Myocyte (in vitro differentiated cells): Measurements from ENCODE around the gene DLG2. TPM values are rescaled to one million over a fixed set of nuclear protein-coding genes. Genes with fewer than 3 reads are reported as not detected.
"Not testable (repeated sequence)": the region's sequence is repeated elsewhere in the genome, so short reads cannot be mapped to it uniquely, and the experiment has no call there.

Source experiments
- DNase-seq: peaks from one replicate; pipeline ENCODE4 v3.0.0-alpha.2; 2012; ENCODE audit warnings: low read depth
- total RNA-seq: library from RNA; depleted of rRNA; stranded (reverse); fragments of >200 nt; gene quantifications from 2 replicates; pipeline ENCODE4 v1.2.3, GENCODE V29; 2014

DLG2 gene
- total RNA-seq, 1 donor from 2014 or later: 9.5 TPM

- DNase-seq: peak; percentile 3
Measured at GRCh38 chr11:84313830-84314359, 1313.2 kb downstream of the DLG2 start.

- DNase-seq: no peak
Measured at GRCh38 chr11:84310268-84310667, 1316.9 kb downstream of the DLG2 start.

DNA sequence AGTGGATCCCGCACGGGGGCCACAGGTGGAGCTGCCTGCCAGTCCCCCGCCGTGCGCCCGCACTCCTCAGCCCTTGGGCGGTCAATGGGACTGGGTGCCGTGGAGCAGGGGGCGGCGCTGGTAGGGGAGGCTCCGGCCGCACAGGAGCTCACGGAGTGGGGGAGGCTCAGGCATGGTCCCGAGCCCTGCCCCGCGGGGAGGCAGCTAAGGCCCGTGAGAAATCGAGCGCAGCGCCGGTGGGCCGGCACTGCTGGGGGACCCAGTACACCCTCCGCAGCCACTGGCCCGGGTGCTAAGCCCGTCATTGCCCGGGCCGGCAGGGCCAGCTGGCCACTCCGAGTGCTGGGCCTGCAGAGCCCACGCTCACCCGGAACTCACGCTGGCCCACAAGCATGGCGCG lies 1318.7 kb downstream of the DLG2 start:
- DNase-seq: not testable (repeated sequence)

DNA sequence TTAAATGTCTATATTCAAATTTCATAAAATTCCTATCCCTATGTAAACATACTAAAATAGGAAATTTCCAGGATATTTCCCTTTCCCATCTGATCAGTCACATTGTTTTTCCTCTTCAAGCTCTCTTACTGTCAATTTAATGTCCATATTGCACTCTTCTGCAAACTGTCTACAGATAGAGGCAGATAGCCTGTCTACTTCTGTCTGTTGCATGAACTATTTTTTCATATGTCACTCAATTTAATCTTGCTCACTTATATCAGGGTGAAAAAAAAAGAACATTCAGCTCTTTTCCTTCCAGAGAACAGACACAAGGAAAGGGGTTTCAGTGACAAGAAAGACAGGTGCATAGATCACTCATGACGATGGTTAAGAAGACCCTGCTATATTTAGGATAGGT lies 1327.1 kb downstream of the DLG2 start:
- no peak for DNase-seq

DNA sequence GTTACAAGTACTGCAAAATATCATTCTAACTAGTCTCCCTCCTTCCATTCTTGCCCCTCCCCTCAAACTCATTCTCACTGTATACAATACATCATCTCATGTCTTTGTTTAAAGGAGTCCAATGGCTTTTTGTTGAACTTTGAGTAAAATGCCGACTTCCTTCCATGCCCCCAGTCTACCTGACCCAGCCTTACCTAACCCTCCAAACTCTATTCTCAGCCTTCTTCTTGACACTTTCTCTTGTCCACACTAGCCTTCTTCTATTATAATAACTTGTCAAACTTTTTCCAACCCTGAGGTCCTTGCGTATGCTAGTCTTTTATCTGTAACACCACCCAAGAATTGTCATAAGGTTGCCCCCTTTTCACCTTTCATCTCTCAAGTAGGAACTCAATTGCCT lies 1329.6 kb downstream of the DLG2 start:
- no peak for DNase-seq

DNA sequence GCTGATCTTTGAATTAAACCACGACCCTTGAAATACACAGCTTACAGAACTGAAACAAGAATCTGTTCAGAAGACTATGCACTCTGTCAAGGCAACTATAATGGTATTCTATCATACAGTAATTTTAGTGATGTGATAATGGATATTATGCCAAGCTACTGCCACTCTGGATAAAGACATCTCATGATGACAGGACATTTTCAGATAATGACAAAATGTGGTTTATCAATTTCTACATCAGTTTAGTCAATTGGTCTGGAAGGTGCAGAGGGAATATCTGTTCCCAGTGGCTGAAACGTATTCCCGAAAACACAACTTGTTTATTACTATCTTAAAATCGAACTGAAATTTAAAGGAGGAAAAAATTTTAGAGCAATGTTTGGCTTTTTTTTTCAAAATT lies 1331.3 kb downstream of the DLG2 start:
- DNase-seq: no peak

- DNase-seq: no peak
Measured at GRCh38 chr11:84292955-84293354, 1334.2 kb downstream of the DLG2 start.

DNA sequence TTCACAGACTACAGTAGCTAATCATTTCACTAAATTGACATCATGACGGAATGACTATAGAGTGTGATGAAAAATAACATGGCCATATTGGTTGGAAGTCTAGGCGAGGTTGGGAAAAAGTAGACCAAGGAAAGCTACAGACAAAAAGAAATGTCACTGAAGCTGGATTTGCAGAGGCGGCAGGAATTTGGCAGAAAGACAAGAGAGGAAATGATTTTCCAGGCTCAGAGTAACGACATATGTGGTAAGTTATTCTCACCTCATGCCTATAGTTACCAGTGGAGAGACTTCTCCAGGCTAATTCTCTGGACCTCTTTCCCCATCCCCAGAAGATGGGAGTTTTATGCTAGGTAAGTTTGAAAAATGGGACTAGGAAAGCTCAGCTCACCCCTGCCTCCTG lies 1335.1 kb downstream of the DLG2 start:
- DNase-seq: no peak

DNA sequence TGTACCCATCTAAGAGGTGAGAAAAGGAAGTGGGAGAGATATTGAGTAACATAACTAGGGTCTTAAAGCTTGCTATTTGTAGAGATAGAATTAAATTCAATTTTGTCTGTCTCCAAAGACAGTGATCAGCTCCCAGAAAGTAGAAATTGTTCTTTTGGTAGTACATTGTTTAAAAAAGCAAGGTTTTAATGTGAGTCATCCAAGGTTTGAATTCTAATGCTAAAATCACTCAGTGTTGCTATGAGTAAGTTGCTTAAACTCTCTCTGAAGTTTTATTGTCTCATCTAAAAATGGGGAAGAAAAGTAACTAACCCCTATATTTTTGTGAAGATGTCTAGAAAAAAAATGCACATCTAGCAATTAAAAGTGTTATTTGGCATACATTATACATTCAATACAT lies 1336.5 kb downstream of the DLG2 start:
- no peak for DNase-seq

GRCh38 chr11:84289381-84289906 lies 1337.7 kb downstream of the DLG2 start:
- no peak for DNase-seq

DNA sequence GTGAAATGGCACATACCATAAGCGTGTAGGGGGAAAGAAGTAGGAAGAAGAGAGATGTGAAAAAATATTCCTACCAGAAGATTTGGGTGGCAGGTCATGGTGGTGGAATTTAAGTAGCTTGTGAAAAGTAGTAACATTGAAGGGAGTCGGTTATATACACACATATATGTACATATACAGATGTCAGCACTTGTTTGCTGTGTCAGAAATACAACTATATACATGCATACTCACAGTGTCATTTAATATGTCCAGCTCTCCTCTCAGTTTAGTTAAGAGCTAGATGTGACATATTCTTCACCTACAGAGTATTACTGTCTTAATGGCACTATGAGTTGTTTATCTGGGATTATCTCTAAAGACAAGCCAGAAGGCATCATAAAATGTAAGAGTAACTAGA lies 1353.6 kb downstream of the DLG2 start:
- DNase-seq: no peak

DNA sequence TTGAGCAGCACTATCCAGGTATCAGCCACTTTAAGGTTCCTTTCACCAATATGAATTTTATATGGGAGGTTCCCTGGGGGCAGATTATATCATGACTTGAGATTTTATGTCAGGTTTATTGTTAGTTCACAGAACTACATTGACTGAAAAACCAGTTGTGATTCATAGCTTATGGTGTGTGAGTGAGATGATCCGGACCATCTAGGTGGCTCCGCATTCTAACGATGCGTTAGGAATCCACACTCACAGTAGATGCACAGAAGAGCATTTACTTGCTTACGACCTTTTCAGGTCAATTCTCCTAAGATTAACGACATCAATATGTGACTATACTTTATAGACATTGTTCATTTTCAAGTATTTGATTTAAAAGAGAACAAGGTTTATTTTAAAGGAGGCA lies 1356.7 kb downstream of the DLG2 start:
- no peak for DNase-seq

DNA sequence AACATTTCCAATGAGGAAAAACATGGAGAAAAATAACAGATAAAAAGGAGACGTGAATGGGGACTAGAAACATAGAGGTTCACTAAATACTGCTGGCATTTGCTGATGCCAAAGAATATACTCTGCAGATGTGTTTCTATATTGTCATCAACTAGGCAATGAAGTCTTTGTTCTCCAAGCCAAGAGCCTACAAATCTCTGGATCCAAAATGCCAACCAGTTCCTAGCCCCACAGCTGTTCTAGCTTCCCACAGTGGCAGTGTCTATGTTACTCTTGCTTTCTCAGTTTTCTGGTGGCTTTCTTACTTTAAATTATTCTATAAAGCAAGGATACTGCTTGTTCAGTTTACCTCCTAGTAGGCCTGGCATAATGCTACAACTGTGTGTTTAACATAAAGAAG lies 1363.1 kb downstream of the DLG2 start:
- no peak for DNase-seq

DNA sequence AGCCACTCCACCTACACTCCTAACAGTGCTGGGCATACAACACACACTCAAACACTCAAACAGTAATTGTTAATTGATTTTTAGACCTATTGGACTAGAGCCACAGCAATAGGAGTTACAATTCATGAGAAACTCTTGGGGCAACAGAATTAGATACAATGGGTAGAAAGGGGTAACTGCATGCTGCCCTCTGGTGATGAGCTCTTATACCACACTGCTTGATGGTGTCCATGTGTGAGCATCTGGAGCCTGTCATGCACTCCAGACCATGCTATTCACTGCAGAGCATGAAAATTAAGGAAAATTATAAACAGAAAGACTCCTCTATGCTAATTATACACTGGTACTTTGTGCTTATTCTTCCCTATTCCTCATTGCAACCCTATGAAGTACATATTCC lies 1365.4 kb downstream of the DLG2 start:
- no peak for DNase-seq

DNA sequence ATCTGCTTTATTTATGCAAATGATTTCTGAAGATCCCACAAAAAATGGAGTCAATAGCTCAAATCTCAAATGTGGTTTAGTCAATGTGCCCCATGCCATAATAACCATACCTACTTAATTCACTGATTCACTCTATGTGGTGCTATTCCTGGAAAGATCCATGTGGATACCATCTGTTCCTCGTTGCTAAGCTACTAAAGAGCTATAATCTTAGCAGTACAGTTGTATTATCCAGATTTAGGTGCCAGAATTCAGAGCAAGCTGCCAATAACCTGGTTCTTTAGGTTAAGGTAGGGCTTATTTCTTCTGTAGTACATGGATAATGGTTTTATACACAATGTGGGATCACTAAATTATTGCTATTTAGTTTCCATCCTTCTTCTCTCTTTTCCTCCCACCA lies 1366.3 kb downstream of the DLG2 start:
- DNase-seq: no peak

- DNase-seq: no peak
Measured at GRCh38 chr11:84256618-84257017, 1370.5 kb downstream of the DLG2 start.

DNA sequence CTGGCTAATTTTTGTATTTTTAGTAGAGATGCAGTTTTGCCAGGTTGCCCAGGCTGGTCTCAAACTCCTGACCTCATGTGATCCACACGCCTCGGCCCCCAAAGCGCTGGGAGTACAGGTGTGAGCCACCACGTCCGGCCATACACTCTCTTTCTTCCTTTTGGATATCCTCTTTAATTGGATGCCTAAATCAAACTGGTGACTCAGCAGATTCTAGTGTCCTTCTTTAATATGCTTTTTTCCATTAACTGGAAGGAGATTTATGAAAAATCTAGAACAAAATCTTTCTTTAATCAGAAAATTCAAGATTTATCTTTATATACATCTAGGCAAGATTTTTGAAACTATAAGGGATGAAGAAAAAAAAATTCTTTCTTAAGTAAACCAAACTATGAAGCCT lies 1371.7 kb downstream of the DLG2 start:
- no peak for DNase-seq

DNA sequence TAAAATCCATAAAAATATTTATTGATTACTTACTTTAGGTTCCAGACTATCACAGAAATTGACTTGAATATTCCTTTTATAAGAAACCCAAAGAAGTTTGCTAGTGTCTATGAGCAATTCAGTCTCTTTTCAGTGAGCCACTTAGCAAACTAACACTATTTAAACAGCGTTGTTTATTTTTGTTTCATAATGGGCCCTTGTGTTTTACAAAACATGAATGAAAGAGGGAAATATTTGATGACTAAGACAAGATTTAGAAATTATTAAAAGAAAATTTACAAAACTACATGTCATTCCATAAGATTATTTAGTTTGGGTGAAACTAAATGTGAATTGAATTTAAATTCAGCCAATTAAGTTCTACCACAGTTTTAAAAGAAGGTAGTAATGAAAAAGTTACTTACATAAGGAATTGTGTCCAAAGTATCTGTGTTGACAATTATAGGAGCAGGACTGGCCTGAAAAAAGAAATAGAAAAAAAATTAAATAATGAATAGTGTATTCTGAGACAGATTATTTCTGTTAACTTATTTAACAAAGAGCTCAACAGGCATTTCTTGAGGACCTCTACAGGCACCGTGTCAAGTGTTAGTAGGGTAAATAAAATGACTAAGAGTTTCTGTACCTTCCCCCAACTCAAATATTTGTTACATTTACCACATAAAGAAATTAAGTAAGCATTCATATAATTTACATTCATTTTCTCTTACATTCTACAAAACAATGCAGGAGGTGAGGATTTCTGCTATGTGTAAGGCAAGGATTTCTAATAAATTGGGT lies 1376.1 kb downstream of the DLG2 start:
- no peak for DNase-seq

DNA sequence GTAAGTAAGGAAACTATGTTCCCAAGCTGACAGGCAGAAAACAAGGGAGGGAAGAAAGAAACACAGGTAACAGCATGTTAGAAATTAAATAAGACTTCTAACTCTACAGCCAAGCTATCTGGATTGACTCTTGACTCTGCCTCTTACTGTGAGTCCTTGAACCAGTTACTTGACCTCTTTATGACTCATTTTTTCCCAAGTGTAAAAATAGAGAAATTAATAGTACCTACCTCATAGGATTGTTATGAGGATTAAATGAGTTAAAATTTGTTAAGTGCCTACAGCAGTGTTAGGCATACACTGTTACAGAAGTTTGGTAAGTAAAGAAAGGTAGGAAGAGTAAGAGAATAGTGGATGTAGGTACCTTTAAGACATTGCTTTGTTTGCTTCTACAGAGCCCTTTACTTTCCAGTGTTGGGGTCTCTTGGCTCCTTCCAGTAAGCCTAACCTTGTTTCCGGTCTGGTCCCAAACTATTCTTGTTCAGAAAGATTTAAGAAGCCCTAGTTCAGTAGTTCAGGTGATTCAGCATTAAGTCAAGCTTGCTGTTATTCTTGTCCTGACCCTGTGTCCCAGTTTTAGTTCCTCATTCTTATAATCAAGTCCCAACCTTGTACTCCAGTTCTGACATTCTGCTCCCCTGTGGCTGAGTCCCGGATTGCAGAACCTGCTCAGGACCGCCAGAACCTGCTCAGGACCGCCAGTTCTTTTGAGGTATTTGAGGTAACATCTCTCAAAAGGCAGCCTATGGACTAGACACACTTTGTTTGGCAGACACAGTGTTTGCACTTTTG lies 1377.6 kb downstream of the DLG2 start:
- DNase-seq: peak; percentile 5

GRCh38 chr11:84247926-84248325 lies 1379.2 kb downstream of the DLG2 start:
- no peak for DNase-seq

- no peak for DNase-seq
Measured at GRCh38 chr11:84247129-84247528, 1380.0 kb downstream of the DLG2 start.

DNA sequence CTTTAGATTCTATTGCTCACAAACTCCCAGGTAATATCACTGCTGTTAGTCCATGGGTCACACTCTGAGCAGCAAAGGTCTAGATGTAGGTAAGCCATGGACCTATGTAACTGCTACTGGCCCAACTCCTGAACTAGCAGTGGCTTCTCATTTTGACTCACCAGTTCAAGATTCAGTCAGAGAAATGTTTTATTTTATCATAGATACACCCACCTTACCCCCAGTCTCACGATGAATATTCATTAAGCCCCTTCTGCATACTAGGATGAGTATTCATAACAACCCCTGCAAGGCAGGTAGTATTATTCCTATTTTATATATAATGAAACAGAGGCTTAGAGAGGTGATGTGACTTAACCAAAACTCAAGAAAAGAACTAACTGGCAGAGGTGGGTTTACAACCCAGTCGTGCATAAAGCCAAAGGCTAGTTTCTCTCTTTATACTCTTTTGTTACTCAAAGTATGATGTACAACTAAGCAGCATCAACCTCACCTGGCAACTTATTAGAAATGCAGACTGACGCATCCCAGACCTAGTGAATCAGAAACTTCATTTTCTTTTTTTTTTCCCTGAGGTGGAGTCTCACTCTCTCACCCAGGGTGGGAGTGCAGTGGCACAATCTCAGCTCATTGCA lies 1383.4 kb downstream of the DLG2 start:
- DNase-seq: no peak
